HG03064 (cell line): ENCODE data around the gene RNF26.

Source experiments
- ATAC-seq: cut with Tn5 transposase; IDR thresholded peaks from one replicate; pipeline ENCODE4 v1.9.1; 2021; ENCODE audit warnings: low read depth; ENCODE audit not compliant: unreplicated experiment

Gene RNF26

DNA sequence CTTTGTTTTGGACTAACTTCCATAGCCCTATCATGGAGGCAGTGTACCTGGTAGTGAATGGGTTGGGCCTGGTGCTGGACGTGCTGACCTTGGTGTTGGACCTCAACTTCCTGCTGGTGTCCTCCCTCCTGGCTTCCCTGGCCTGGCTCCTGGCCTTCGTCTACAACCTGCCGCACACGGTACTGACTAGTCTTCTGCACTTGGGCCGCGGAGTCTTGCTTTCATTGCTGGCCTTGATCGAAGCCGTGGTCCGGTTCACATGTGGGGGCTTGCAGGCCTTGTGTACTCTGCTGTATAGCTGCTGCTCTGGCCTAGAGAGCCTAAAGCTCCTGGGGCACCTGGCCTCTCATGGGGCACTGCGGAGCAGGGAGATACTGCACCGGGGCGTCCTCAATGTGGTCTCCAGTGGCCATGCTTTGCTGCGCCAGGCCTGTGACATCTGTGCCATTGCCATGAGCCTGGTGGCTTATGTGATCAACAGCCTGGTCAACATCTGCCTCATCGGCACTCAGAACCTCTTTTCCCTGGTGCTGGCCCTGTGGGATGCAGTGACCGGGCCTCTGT, 846 bp downstream of the RNF26 start:
- ATAC-seq = no peak

DNA sequence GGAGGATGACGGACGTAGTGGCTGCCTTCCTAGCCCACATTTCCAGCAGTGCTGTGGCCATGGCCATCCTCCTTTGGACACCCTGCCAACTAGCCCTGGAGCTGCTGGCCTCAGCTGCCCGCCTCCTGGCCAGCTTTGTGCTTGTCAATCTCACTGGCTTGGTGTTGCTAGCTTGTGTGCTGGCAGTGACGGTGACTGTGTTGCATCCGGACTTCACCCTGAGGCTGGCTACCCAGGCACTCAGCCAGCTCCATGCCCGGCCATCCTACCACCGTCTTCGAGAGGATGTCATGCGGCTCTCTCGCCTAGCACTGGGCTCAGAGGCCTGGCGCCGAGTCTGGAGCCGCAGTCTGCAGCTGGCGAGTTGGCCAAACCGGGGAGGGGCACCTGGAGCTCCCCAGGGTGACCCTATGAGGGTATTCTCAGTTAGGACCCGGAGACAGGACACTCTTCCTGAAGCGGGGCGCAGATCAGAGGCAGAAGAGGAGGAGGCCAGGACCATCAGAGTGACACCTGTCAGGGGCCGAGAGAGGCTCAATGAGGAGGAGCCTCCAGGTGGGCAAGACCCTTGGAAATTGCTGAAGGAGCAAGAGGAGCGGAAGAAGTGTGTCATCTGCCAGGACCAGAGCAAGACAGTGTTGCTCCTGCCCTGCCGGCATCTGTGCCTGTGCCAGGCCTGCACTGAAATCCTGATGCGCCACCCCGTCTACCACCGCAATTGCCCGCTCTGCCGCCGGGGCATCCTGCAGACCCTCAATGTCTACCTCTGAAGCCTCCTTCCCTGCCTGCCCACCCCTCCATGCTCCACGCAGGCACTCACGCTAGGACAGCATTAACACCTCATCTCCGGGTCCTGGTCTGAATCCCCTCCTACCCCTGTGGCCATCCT, 1.6 kb downstream of the RNF26 start:
- no peak for ATAC-seq

DNA sequence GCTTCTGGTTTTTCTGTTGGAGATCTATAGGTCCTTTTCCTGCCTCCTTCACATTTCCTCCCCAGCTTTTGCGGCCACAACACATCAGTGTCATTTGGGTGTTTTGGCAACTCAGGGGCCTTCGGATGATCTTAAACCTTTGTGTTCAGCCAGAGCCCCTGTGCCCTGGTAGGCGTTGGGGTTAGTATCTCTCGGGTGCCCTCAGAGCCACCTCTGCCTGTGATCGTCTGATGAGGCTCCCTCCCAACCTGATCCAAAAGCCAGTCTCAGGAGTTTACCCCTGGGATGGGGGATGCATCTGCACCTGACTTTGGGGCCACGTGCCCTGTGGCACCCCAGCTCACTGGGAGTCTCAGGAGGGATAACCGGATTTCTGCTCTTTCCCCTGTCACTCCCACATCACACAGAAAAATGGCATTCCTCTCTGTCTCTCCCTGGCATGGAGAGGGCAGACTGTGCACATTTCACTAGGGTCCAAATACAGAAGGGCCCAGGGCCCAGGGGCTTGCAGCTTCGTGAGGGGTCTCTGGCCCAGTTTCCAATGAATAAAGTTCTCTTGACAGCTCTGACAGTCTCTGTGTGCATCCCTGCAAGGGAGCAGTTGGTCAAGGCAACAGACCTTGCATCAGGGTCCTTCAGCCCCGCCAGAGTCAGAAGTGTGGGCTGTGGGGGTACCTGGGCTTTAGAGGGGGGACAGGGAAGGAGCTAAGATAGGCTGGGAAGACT, 2.6 kb downstream of the RNF26 start:
- ATAC-seq = no peak

DNA sequence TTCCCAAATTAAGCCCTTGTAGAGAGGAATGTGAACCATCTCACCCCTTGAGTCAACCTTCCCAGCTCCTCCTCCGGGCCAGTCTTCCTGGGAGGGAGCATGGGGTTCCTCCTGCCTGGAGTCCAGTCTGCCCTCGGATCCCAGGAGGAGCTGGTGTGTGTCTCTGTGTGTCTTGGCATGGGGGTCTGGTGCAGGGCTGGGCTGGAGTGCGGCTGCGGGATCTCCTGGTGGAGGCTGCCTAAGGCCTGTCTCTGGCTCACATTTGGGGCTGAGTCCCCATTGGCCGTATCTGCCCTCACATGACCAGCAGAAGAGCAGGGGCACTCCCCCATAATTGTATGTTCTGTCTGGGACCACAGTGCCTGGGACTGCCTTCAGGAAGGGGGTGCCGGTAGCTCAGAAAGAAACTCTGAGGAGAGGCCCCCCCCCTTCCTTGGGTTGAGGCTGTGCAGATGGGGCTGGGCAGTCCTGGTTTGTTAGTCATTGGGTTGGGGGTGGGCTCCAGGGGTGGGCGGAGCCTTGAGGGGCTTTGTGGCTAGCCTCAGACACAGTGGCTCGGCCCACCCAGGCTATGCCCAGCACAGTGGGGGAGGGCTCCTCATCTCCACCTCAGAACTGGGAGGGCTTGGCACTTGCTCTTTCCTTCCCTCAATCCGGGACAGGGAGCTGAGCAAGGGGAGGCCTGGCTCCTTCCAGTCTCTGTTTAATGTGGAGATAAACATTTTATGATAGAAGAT, 3.4 kb downstream of the RNF26 start:
- ATAC-seq = no peak

DNA sequence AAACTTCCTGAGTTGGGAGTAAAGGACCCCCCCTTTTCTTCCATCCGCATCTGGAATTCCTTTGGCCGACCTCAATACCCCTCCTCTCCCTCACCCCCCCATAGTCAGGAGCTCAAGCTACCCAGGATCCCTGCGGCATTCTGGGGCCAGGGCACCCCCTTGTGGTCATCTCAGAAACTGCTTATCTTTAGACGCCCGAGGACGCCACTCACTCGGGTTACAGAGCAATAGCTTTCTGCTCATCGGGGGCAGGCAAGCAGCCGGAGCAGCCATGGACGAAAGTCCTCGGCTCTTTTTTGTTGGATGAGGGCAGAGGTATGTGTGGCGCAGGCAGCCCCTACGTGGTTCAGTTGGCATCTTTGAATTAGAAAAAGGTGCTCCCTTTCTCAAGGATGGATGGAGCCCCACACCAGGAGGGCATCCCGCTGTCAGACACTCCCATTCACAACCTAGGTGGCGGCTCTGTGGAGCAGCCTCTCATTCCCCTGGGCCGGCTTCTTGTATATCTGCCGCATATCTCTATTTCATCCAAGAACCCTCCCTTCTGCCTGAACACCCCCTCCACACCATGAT, 4.1 kb downstream of the RNF26 start:
- no peak for ATAC-seq

DNA sequence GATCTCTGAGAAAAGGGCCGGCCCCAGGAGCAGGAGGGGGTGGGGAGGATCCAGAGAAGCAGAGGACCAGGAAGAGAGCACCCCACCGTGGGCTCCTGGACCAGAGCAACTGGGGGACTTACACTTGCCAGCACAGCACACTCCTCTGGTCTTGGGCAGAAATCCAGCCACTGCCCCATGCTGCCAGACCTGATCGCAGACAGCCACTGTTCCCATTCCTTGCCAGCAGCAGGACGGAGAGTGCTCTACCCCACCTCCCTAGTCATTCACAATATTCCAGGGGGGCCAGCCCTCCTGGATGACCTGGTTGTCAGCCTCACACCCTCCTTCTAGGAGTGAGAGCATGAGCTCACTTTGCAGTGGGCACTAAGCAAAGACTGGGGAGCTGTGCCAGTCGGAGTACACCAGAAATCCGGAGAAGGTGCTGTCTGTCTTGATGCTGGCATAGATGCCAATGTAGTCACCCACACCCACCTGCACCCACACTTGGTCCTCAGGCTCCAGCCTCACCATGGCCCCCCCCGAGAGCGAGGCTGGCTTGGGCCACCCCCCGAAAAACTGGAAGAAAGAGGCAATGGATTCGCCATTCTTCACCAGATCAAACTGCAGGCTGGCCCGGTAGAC, 4.8 kb downstream of the RNF26 start:
- no peak for ATAC-seq

DNA sequence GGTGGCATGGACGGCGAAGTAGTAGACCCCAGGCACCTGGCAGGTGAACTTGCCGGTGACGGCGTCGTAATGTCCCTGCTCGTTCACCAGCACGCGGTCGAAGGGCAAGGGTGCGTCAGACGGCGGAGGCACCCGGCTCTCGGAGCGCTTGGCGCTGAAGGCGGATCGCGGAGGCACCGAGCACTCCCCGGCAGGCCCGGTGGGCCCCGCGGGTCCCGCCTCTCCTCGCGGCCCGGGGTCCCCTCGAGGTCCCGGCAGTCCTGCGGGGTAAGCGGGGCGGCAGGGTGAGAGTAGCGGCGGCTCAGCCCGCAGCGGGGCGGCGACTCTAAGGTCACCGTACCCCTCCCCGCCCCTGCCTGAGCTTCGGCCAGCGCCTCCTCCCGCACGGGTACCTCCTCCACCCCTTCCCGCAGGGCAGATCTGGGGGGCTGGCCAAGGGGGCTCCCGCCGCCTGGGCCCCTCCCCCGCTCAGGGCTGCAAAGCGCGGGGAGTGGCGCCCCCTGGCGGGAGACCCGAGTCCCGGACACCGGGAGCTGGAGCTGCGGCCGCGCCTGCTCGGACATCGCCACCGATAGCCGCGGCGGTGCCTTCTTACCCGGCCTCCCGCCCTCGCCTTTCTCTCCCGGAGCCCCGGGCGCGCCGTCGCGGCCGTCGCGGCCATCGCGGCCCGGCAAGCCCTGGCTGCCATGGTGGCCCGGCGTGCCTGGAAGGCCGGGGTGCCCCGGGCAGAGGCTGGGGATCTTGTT, 5.4 kb downstream of the RNF26 start:
- no peak for ATAC-seq

DNA sequence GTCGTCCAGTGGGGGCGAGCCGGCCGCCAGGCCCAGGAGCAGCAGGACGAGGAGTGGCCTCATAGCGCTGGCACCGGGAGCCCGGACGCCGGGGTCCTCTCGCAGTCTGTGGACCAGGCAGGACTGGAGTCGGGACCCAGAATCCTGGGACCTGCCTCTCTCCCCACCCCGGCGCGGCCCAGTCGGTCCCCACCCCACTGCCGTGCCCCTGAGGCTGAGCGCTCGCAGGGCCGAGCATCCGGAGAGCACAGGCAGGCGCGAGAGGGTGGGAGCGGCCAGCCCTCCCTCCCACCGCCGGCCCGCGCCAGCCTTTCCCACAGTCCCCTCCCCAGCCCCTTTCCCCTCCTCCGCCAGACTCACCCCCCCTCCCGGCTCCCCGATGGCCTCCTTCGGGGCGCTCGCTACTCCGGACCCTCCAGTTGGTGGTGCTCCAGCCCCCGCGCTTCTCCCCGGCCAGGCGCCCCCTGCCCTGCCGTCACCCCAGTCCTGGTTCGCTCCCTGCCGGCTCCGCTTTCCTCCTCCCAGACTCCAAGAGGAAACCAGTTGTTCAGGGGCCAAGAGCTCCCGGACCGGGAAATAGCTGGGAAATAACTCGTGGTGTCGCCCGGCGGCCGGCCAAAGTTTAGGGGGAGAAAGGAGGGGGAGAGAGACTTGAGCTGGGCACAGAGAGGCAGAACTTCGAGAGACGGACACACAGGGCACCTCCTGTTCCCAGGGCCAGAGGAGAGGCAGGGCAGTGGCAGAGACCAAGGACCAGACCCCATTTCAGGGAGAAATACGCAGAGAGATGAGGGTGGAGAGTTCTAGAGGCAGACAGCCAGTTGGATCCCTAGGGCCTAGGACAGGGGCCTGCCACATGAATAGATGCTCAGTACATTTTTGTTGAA, 6.3 kb downstream of the RNF26 start, which contains the start of gene C1QTNF5:
Gene C1QTNF5 (minus strand): TSS at position 549 of the 887 bp plus-strand sequence. CDS start 486 bp downstream, at position 63.
- no peak for ATAC-seq

DNA sequence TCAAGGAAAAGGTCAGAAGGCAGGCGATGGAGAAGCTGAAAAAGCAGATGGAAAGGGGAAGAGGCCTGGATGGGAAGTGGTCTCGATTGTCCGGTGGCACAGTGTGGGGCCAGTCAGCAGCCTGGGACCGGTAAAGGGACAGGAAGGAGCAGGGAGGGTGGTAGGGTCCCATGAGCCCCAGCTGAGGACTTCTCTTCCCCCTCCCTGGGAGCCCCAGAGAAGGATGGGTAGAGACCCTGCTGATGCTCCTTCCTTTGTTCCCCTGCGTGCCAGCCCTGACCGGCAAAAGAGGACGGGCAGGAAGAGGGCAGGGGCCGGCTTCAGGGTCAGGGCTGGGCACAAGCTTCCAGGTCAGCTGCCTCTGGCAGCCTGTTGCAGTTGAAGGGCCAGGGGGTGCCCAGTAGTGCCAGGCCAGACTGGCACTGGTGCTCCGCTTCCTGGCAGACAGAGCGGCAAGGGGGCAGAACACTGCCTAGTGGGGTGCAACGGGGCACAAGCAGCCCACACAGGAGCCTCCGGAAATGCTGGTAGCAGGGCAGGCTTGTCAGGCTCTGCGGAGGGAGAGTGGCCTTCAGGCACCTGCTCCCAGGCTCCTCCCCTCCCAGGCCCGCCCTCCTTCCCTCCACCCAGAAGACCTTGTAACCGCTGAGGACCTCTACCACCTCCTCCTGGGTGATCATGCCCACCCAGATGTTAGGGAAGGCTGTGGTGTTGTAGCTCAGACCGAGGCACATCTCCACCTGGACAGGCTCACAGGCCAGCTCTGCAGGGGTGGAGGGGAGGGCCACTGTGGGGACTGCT, 7.1 kb downstream of the RNF26 start:
- no peak for ATAC-seq

DNA sequence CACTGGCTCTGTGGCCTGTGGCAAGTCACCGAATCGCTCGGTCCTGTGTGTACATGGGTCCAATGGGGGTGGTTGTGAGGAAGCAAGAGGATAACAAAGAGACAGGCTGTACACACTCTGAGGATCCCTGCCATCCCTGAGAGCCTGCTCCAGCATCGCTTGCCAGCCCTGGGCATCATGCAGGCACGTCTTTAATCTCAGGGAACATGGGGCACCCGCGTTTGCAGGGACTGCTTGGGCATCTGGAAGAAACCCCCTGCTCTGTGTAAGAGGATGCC, 7.6 kb downstream of the RNF26 start:
- no peak for ATAC-seq

DNA sequence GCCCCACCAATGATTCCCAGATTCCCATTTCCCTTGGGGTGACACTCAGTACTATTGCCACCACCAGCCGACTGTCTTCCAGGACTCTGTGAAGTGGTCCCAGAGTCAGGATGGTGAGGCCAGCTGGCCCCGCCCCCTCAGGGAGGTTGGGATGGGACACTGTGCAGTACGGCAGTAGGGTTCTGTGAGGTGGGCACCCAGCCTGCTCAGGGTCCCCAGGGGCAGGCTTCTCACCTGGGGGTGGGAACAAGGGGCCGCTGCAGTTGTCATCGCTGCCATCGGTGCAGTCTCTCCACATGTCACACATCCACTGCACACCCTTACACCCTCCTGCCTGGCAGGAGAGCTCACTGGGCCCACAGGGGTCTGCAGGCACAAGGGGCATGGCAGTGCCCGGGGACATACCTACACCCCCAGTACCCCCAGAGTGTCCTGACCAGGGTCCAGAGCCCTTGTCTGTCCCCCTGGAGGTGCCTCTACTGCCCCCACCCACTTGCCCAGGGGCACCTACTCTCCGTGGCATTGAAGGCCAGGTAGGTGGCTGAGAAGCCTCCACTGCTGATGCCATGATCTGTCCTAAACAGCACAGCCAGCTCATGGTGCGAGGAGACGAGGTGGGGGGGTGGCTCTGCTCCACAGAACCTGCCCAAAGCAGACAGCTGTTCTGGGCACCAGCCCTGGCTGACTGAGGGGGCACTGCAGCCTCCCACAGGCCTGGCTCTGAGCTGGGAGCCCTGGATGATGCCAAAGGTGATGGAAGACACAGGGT, 8.2 kb downstream of the RNF26 start:
- no peak for ATAC-seq

DNA sequence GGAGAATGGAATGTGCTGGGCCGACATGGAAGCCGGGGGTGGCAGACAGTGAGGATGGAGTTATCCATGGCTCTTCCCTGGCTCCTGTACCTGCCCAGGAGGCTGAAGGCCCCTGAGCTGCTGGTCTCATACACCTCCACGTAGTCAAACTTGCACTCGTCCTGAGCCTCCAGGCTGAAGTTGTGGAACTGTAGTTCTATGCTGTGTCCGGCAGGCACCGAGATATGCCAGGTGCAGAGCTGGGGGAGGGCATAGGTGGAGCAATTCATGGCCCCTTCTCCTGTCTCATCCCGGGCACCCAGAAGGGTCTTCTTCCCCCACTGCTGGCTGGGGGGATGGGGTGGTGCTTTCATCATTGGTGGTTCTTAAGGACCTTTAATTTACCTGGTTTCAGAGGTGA, 9.4 kb downstream of the RNF26 start:
- ATAC-seq = no peak

DNA sequence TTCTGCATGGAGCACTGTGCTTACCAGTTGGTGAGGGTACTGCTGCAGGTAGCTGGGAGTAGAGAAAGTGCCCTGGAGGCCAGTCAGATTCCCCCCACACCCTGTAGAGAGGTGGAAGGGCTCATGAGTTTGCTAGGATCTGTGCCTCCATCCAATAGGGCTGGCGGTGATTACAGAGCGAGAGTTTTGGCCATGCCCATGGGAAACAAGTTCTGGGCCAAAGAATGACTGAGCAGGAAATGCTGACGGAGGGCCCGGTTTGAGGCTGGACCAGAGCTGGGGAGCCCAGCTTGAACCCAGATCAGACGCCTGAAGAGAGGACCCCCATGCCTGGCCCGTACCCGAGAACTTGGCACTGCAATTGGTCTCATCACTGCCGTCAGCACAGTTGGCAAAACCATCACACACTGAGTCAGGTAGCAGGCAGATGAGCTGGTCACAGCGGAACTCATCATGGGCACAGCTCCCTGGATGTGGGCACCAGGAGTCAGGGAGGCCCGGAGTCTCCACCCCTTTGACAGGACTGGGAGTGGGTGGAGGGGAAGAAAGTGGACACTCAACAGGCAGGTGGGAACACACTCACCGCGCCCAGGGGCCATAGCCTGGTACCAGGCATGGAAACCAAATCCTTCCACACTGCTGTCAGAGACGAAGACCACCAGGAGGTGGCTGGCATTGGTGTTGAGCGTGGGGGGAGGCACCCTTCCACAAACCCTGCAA, 10.1 kb downstream of the RNF26 start:
- ATAC-seq = no peak

DNA sequence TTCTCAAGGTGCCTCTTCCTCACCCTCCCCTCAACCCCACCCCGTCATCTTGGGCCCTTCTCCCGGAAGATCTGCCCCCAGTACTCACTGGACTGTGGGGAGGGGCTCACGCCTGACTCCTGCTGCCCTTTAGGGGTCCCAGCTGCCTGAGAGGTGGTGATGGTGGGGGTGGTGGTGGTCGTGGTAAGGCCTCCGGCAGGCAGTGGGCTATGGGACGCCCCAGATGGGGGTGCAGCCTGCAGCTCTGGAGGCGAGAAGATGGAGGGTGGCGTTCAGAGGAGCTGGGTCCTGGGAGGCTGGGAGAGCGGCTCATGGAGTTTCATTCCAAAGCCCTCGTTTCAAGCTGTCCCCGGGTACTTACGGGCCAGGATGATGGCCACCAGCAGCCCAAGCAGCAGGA, 11.4 kb downstream of the RNF26 start:
- no peak for ATAC-seq

DNA sequence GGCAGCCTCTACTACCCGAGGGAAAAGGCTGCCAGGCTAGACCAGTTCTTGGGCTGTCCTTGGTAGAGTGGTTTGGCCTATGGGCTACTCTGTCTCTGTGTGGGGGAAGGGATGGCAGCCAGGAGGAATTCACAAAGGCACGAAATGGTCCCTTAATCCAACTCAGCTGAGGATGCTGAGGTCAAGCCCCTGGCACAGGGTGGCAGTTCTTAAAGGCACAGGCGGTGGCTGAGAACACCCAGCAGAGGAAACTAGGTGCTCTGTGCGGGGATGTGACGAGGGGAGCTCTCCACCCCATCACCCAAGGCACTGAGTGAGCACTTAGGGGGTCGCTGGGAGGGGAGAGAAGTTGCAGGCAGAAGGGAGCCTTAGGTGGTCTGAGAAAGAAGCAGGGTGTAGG, 12.3 kb downstream of the RNF26 start, which contains the start of gene MFRP:
Gene MFRP (minus strand): TSS at position 101 of the 400 bp plus-strand sequence. CDS start 192 bp downstream, outside the sequence.
- ATAC-seq = no peak

DNA sequence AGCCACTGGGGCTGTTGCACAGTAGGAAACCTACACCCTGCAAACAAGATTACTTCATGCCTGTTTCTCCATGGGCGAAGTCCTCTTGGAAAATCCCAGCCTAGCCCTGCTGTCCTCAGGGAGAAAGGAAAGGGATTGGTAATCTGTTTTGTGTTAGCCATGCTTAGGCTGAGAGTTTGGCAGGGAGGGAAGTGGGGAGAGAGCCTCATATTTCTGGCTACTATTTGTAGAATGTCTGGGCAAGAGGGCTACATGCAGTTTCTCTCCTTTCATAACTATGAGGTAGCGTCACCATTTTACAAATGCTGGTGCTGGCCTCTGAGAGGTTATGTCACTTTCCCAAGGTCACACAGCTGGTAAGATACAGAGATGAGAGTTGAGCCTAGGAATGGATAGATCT, 12.9 kb downstream of the RNF26 start:
- no peak for ATAC-seq
